Mesenchymal stem cell (in vitro differentiated cells and primary cell): ENCODE results near the gene KRTAP29-1.

Experiments
- DNase-seq: peaks from one replicate; pipeline ENCODE4 v3.0.0-alpha.2; 2013
- H2AFZ ChIP-seq: one replicate; pipeline ENCODE4 v1.6.1; 2013; ENCODE audit warnings: low read depth, mild to moderate bottlenecking, control low read depth, inconsistent platforms, low read length, moderate library complexity
- H2AK5ac ChIP-seq: 2 replicates; pipeline ENCODE4 v1.6.1; 2013; ENCODE audit warnings: low read length, moderate library complexity, mild to moderate bottlenecking, inconsistent platforms; ENCODE audit not compliant: severe bottlenecking
- H2BK120ac ChIP-seq: one replicate; pipeline ENCODE4 v1.6.1; 2013; ENCODE audit warnings: low read depth, mild to moderate bottlenecking, inconsistent platforms, low read length, moderate library complexity
- H2BK12ac ChIP-seq, 2 experiments: one replicate each; pipeline ENCODE4 v1.6.1; 2013; ENCODE audit warnings: inconsistent platforms in 2 of 2, low read length in 2 of 2, mild to moderate bottlenecking in 2 of 2, moderate library complexity in 2 of 2, control low read depth in 1 of 2
- H2BK15ac ChIP-seq: one replicate; pipeline ENCODE4 v1.6.1; 2013; ENCODE audit warnings: mild to moderate bottlenecking, low read depth, inconsistent platforms; ENCODE audit not compliant: poor library complexity, severe bottlenecking
- H2BK5ac ChIP-seq: 2 replicates; pipeline ENCODE4 v1.6.1; 2013; ENCODE audit warnings: low read depth, mild to moderate bottlenecking, low read length, control low read depth, inconsistent platforms; ENCODE audit not compliant: poor library complexity, severe bottlenecking
- H3K14ac ChIP-seq, 2 experiments: one replicate each; pipeline ENCODE4 v1.6.1; 2013; ENCODE audit warnings: inconsistent platforms in 2 of 2, low read length in 2 of 2, control low read depth in 1 of 2, mild to moderate bottlenecking in 1 of 2, moderate library complexity in 1 of 2
- H3K18ac ChIP-seq, 2 experiments: one replicate each; pipeline ENCODE4 v1.6.1; 2013; ENCODE audit warnings: inconsistent platforms in 2 of 2, low read length in 2 of 2, control low read depth in 1 of 2, low read depth in 1 of 2, mild to moderate bottlenecking in 1 of 2
- H3K23ac ChIP-seq, 2 experiments: one replicate each; pipeline ENCODE4 v1.6.1; 2013; ENCODE audit warnings: inconsistent platforms in 2 of 2, low read length in 2 of 2, mild to moderate bottlenecking in 2 of 2, moderate library complexity in 2 of 2, control low read depth in 1 of 2
- H3K27ac ChIP-seq: 2 replicates; pipeline ENCODE4 v1.5.1; 2013; ENCODE audit warnings: mild to moderate bottlenecking, moderate library complexity, low read length, control low read depth, inconsistent platforms; ENCODE audit not compliant: poor library complexity, severe bottlenecking
- H3K27me3 ChIP-seq, 2 experiments: 2 replicates each; pipeline versions ENCODE4 v1.6.1 to v1.7.0; 2013; ENCODE audit warnings: low read length in 2 of 2, mild to moderate bottlenecking in 2 of 2, moderate library complexity in 2 of 2, control low read depth in 1 of 2, inconsistent platforms in 1 of 2; ENCODE audit not compliant: control insufficient read depth in 1 of 2, insufficient read depth in 1 of 2
- H3K36me3 ChIP-seq, 2 experiments: 2 replicates each; pipeline versions ENCODE4 v1.6.1 to v1.7.0; 2013; ENCODE audit warnings: low read length in 2 of 2, control low read depth in 1 of 2, inconsistent platforms in 1 of 2, low read depth in 1 of 2, mild to moderate bottlenecking in 1 of 2; ENCODE audit not compliant: insufficient read depth in 2 of 2, control insufficient read depth in 1 of 2
- H3K4ac ChIP-seq, 2 experiments: one replicate each; pipeline ENCODE4 v1.6.1; 2013; ENCODE audit warnings: inconsistent platforms in 2 of 2, low read length in 2 of 2, mild to moderate bottlenecking in 2 of 2, moderate library complexity in 2 of 2, control low read depth in 1 of 2, low read depth in 1 of 2
- H3K4me1 ChIP-seq: 2 replicates; pipeline ENCODE4 v1.6.1; 2013; ENCODE audit warnings: low read depth, low read length, control low read depth; ENCODE audit not compliant: control insufficient read depth, insufficient read depth
- H3K4me2 ChIP-seq: 2 replicates; pipeline ENCODE4 v1.6.1; 2013; ENCODE audit warnings: low read length, mild to moderate bottlenecking, inconsistent platforms; ENCODE audit not compliant: poor library complexity, severe bottlenecking
- H3K4me3 ChIP-seq, 2 experiments: 2 replicates each; pipeline versions ENCODE4 v1.5.1 to v1.7.0; 2013; ENCODE audit warnings: low read length in 2 of 2, mild to moderate bottlenecking in 2 of 2, control low read depth in 1 of 2, low read depth in 1 of 2; ENCODE audit not compliant: insufficient read depth in 1 of 2
- H3K79me1 ChIP-seq: replicated peaks from 2 replicates; pipeline ENCODE4 v1.6.1; 2013; ENCODE audit warnings: mild to moderate bottlenecking, control low read depth, low read length, inconsistent platforms; ENCODE audit not compliant: poor library complexity, severe bottlenecking
- H3K9ac ChIP-seq: 2 replicates; pipeline ENCODE4 v1.7.0; 2013; ENCODE audit warnings: mild to moderate bottlenecking, low read length, moderate library complexity
- H3K9me3 ChIP-seq: 2 replicates; pipeline ENCODE4 v1.7.0; 2013; ENCODE audit warnings: mild to moderate bottlenecking, low read length; ENCODE audit not compliant: control insufficient read depth
- H4K8ac ChIP-seq: one replicate; pipeline ENCODE4 v1.6.1; 2013; ENCODE audit warnings: inconsistent platforms, mild to moderate bottlenecking, low read length, moderate library complexity
- H4K91ac ChIP-seq: one replicate; pipeline ENCODE4 v1.6.1; 2013; ENCODE audit warnings: mild to moderate bottlenecking, low read length, inconsistent platforms
- WGBS: methylation state at CpG from one replicate; pipeline ENCODE4 v1.1.7; 2013; ENCODE audit warnings: mixed read lengths; 5-methylcytosine and 5-hydroxymethylcytosine counted together

KRTAP29-1 gene

DNA sequence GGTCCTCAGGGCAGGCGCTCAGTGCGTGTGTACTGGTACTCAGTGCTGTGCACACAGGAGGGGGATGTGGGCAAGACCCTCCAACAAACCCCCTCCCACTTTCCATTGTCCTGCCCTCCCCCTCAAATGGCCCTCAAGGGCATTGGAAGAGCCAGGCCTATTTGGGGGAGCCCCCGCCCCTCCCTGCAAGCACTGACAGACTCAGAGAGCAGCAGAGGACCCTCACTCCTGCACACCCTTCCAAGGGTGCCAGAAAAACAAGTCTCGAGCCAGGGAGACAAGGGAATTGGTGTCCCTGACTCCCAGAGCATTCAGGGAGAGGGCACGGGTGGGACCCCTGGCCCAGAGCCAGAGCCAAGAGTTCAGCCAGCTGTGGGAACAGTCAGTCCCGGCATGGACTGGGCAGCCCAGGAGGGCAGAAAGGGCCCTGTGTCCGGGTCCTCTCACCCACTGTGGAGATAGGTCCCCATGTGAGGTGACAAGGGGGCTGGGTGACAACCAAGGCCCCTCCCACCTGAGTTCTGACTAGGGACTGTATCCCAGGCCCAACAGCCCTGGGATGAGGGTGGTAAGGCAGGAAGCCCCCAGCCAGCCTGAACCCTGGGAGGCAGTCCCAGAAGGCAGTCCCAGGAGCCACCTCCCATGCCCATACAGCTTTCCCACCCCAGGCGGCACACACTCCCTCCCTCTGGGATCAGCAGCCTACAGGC, 24.9 kb upstream of the KRTAP29-1 start:
- Histone ChIP-seq H3K23ac (no peak overlapping the region), H2AFZ (no peak overlapping the region), H3K4me2 (no peak overlapping the region), H3K36me3 (no peaks in the 10 kb centered on the region), H3K14ac (peak overlapping the region in 1 of 2 experiments; percentile 18), H3K4me1 (peaks cover 16% of the 10 kb centered on the region), H3K79me1 (no peaks in the 10 kb centered on the region), H2BK15ac (no peak overlapping the region), H3K9me3 (no peaks in the 10 kb centered on the region), H2BK5ac (no peak overlapping the region), H3K27ac (no peak overlapping the region), H3K27me3 (peaks cover 0 to 7% of the 10 kb centered on the region in 2 experiments), H2BK12ac (no peak overlapping the region), H2BK120ac (no peak overlapping the region), H3K4me3 (no peak overlapping the region), H3K4ac (no peak overlapping the region), H3K9ac (no peak overlapping the region), H2AK5ac (peak overlapping the region; percentile 33), H4K91ac (no peak overlapping the region), H4K8ac (no peak overlapping the region), H3K18ac (no peak overlapping the region)
- DNase-seq = no peak
- WGBS = 91% methylated on average over 8 of the region's 8 CpGs

DNA sequence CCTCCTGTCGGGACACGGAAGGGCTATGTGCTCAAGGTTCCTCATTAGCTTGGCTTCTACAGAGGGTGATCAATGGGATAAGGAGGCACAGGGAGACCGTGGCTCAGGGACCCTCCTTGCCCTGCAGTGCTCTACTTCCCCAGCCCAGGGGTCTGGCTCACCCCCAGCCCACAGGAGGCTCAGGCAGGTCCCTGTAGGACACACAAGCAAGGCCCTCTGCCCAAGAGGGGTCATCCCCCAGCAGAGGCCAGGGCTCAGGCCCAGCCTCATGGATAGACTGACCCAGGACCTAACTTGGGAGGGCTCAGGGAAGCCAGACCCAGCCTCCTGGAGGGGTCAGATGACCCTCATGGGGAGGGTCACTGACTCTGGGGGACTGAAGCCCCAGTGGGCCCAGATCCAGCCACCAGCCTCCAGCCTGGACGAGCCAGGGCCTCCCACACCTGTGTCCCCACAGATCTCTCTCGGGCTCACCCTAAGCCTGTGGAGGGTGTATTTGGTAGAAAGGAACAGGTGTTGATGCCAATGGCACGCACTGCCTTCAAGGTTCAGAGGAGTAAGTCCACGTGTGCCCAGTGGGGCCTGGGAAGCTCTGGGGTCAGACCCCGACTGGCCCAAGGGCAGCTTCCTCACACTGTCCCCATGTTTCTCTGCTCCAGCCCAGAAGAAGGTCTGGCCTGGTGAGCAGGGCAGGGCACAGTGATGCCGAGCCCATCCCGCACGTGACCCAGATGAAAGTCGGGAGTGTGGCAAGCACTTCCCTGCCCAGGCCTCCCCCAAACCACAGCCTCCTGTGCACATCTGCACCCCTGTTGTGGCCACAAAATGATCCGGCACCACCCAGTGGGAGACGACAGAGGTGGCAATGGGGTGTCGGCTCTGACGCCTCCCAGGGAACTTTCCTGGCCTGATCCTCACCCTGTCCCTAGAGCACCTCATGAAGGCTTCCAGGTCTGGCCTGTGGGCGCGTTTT, 23.8 kb upstream of the KRTAP29-1 start:
- peaks cover 16% of the 10 kb centered on the region for H3K4me1 ChIP-seq
- no peak overlapping the region for H2BK12ac ChIP-seq
- no peak overlapping the region for H2BK15ac ChIP-seq
- no peaks in the 10 kb centered on the region for H3K9me3 ChIP-seq
- peak overlapping the region; percentile 33 for H2AK5ac ChIP-seq
- H4K8ac ChIP-seq = no peak overlapping the region
- H2BK5ac ChIP-seq = no peak overlapping the region
- H3K14ac ChIP-seq = no peak overlapping the region
- H3K79me1 ChIP-seq = no peaks in the 10 kb centered on the region
- no peak overlapping the region for H3K4me3 ChIP-seq
- H3K23ac ChIP-seq = no peak overlapping the region
- H3K27ac ChIP-seq = no peak overlapping the region
- H2AFZ ChIP-seq = no peak overlapping the region
- no peak overlapping the region for H3K9ac ChIP-seq
- H3K27me3 ChIP-seq = no peaks in the 10 kb centered on the region
- DNase-seq = no peak
- WGBS = 91% methylated on average over 18 of the region's 18 CpGs
- H3K4ac ChIP-seq = no peak overlapping the region
- H2BK120ac ChIP-seq = no peak overlapping the region
- H4K91ac ChIP-seq = no peak overlapping the region
- no peak overlapping the region for H3K4me2 ChIP-seq
- no peaks in the 10 kb centered on the region for H3K36me3 ChIP-seq
- H3K18ac ChIP-seq = no peak overlapping the region

DNA sequence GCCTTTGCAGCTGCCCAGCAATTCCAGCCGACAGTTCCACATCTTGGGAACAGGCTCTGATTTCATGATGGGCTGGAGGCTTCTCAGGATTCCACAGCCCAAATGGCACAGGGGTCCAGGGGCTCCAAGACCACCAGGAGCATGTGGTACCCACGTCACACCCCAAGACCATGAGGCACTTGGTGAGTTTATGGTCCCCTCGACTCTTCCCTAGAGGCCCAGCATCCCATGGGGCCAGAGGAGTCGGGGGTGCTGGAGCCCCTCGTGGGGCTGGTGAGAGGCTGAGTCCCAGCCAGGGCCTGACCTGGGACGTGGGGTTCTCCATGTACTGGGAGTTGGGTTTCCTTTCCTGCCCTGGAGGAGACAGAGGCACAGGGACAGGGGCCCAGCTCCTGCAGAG, 23.0 kb upstream of the KRTAP29-1 start:
- H3K4me1 ChIP-seq = peaks cover 16% of the 10 kb centered on the region
- H2AFZ ChIP-seq = no peak overlapping the region
- no peak overlapping the region for H2BK5ac ChIP-seq
- 88% methylated on average over 6 of the region's 6 CpGs for WGBS
- H2AK5ac ChIP-seq = no peak overlapping the region
- H3K79me1 ChIP-seq = no peaks in the 10 kb centered on the region
- no peak for DNase-seq
- H3K23ac ChIP-seq = no peak overlapping the region
- H3K14ac ChIP-seq = no peak overlapping the region
- no peak overlapping the region for H2BK12ac ChIP-seq
- H2BK15ac ChIP-seq = no peak overlapping the region
- H3K27ac ChIP-seq = no peak overlapping the region
- H2BK120ac ChIP-seq = no peak overlapping the region
- no peak overlapping the region for H3K9ac ChIP-seq
- no peak overlapping the region for H3K18ac ChIP-seq
- H4K91ac ChIP-seq = no peak overlapping the region
- no peaks in the 10 kb centered on the region for H3K9me3 ChIP-seq
- H3K27me3 ChIP-seq = no peaks in the 10 kb centered on the region
- H3K36me3 ChIP-seq = no peaks in the 10 kb centered on the region
- H3K4ac ChIP-seq = no peak overlapping the region
- no peak overlapping the region for H4K8ac ChIP-seq
- H3K4me2 ChIP-seq = no peak overlapping the region
- no peak overlapping the region for H3K4me3 ChIP-seq

DNA sequence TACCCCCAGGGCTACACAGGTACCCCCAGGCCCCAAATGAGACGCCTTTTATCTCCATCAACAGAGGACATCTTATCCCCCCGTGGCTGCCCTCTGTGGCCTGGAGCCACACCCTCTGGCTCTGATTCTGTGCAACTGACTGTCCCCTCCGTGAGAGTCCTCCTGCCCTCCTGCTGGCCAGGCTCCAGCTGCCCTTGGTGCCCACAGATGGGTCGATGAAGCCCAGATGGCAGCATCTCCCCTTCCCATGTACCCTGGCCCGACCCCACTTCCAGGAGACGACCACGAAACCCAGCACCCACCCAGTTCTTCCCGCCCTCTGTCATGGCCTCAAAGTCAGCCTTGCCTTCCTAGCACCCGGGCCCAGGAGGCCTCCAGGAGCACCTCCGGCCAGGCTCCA, 22.5 kb upstream of the KRTAP29-1 start:
- Histone ChIP-seq H3K9ac (no peak overlapping the region), H4K8ac (no peak overlapping the region), H2AFZ (no peak overlapping the region), H4K91ac (no peak overlapping the region), H3K79me1 (no peaks in the 10 kb centered on the region), H3K18ac (no peak overlapping the region), H2BK120ac (no peak overlapping the region), H3K4me3 (no peak overlapping the region), H3K4me1 (peaks cover 16% of the 10 kb centered on the region), H3K23ac (no peak overlapping the region), H3K27me3 (no peaks in the 10 kb centered on the region), H2BK12ac (no peak overlapping the region), H2AK5ac (peak overlapping the region; percentile 13), H3K9me3 (no peaks in the 10 kb centered on the region), H3K4ac (no peak overlapping the region), H3K14ac (no peak overlapping the region), H3K4me2 (no peak overlapping the region), H3K36me3 (no peaks in the 10 kb centered on the region), H2BK5ac (no peak overlapping the region), H3K27ac (no peak overlapping the region), H2BK15ac (no peak overlapping the region)
- DNase-seq = no peak
- 89% methylated on average over 10 of the region's 10 CpGs for WGBS
